Fibroblast of pulmonary artery (primary cell): ENCODE data around the gene KLC1.
A peak's percentile ranks its signal among the peaks of the same experiment; 100 is the strongest.

ENCODE experiments used
- DNase-seq: peaks from one replicate; pipeline ENCODE4 v3.0.0-alpha.2; 2010; ENCODE audit warnings: low read depth
- H3K4me3 ChIP-seq: replicated peaks from 2 replicates; pipeline ENCODE4 v1.5.1; 2011; ENCODE audit warnings: low read depth, mild to moderate bottlenecking, control low read depth, low read length, moderate library complexity
- CTCF ChIP-seq: IDR thresholded peaks from 2 replicates; pipeline ENCODE4 v1.5.1; 2011; ENCODE audit warnings: mild to moderate bottlenecking, control low read depth, low read length, inconsistent platforms; ENCODE audit errors: missing control alignments

Gene KLC1

GRCh38 chr14:103713304-103714062, 84.5 kb downstream of the KLC1 start:
- no peak overlapping the region for H3K4me3 ChIP-seq
- no peak for TF ChIP-seq CTCF
- DNase-seq: no peak

- no peak for TF ChIP-seq CTCF
- H3K4me3 ChIP-seq: peak overlapping the region; percentile 52
- no peak for DNase-seq
Measured at GRCh38 chr14:103714063-103714724, 85.2 kb downstream of the KLC1 start.

GRCh38 chr14:103715052-103716000, 86.3 kb downstream of the KLC1 start, which contains the start of the genes XRCC3 and ZFYVE21:
XRCC3 (minus strand) TSS chr14:103715451; CDS start chr14:103711087, 4,364 bp downstream.
ZFYVE21 (plus strand) TSS chr14:103715810; CDS start chr14:103715842, 32 bp downstream.
- DNase-seq: peak; percentile 99
- no peak for TF ChIP-seq CTCF
- H3K4me3 ChIP-seq: peak within 1 kb of the TSS; percentile 68

GRCh38 chr14:103716091-103716801, 87.2 kb downstream of the KLC1 start:
- peak overlapping the region; percentile 68 for H3K4me3 ChIP-seq
- DNase-seq: no peak
- no peak for TF ChIP-seq CTCF

- H3K4me3 ChIP-seq: peak overlapping the region; percentile 68
- no peak for TF ChIP-seq CTCF
Measured at GRCh38 chr14:103716899-103717411, 87.9 kb downstream of the KLC1 start.

GRCh38 chr14:103718572-103718971, 89.6 kb downstream of the KLC1 start:
- peak; percentile 49 for DNase-seq
- H3K4me3 ChIP-seq: no peak overlapping the region
- no peak for TF ChIP-seq CTCF

More at GRCh38 chr14:103716899-103717411, 87.9 kb downstream of the KLC1 start:
- no peak for DNase-seq
